Measurements from ENCODE around the gene GIMAP2. TPM values are rescaled to one million over a fixed set of nuclear protein-coding genes. Genes with fewer than 3 reads are reported as not detected.
A peak's percentile ranks its signal among the peaks of the same experiment; 100 is the strongest.
"Not testable (repeated sequence)": the region's sequence is repeated elsewhere in the genome, so short reads cannot be mapped to it uniquely, and the experiment has no call there.

The GIMAP2 gene
- total RNA-seq, result 10 to 100 TPM; 19.7 to 22.7 (median 19.8) TPM

GRCh38 chr7:150685219-150686029 is at the start of gene GIMAP2:
TSS of gene GIMAP2 (plus strand) at chr7:150685706. CDS start at chr7:150687060, 1,354 bp downstream.
- Mint-ChIP-seq H3K4me3 (peak within 1 kb of the TSS; percentile 91), H3K27me3 (ENCODE audit: low read depth) (no peaks in the 10 kb centered on the region), H3K9me3 (peaks cover 30% of the 10 kb centered on the region), H3K36me3 (ENCODE audit: insufficient read depth) (peaks cover 42% of the 10 kb centered on the region), H3K4me1 (ENCODE audit: low read depth) (peaks cover 79% of the 10 kb centered on the region)
- ATAC-seq (peak; percentile 79 to 85), DNase-seq (no peak)

- no peak for DNase-seq
- H3K4me1 Mint-ChIP-seq (ENCODE audit: low read depth), result peaks cover 47% of the 10 kb centered on the region
- H3K27me3 Mint-ChIP-seq (ENCODE audit: low read depth), result no peaks in the 10 kb centered on the region
- H3K4me3 Mint-ChIP-seq, result no peak overlapping the region
- no peak for ATAC-seq
- peaks cover 27% of the 10 kb centered on the region for H3K36me3 Mint-ChIP-seq (ENCODE audit: insufficient read depth)
- peaks cover 38% of the 10 kb centered on the region for H3K9me3 Mint-ChIP-seq
Measured at GRCh38 chr7:150641854-150642253, 43.7 kb upstream of the GIMAP2 start.

GRCh38 chr7:150642926-150643325 is 42.6 kb upstream of the GIMAP2 start:
- Mint-ChIP-seq H3K36me3 (ENCODE audit: insufficient read depth) (peaks cover 20% of the 10 kb centered on the region), H3K27me3 (ENCODE audit: low read depth) (no peaks in the 10 kb centered on the region), H3K4me3 (no peak overlapping the region), H3K9me3 (peaks cover 31% of the 10 kb centered on the region), H3K4me1 (ENCODE audit: low read depth) (peaks cover 45% of the 10 kb centered on the region)
- DNase-seq (no peak), ATAC-seq (no peak)

GRCh38 chr7:150645259-150646020 is 40.1 kb upstream of the GIMAP2 start:
- H3K36me3 Mint-ChIP-seq (ENCODE audit: insufficient read depth), result peaks cover 9% of the 10 kb centered on the region

GRCh38 chr7:150648353-150649079 is 37.0 kb upstream of the GIMAP2 start:
- Mint-ChIP-seq H3K27me3 (ENCODE audit: low read depth) (no peaks in the 10 kb centered on the region), H3K36me3 (ENCODE audit: insufficient read depth) (peaks cover 8% of the 10 kb centered on the region), H3K4me3 (no peak overlapping the region), H3K9me3 (peaks cover 31% of the 10 kb centered on the region), H3K4me1 (ENCODE audit: low read depth) (peaks cover 51% of the 10 kb centered on the region)
- ATAC-seq (no peak), DNase-seq (no peak)

More at GRCh38 chr7:150645259-150646020, 40.1 kb upstream of the GIMAP2 start:
- Mint-ChIP-seq H3K27me3 (ENCODE audit: low read depth) (no peaks in the 10 kb centered on the region), H3K9me3 (peaks cover 21% of the 10 kb centered on the region), H3K4me3 (no peak overlapping the region), H3K4me1 (ENCODE audit: low read depth) (peaks cover 60% of the 10 kb centered on the region)
- ATAC-seq (no peak), DNase-seq (no peak)

- H3K4me1 Mint-ChIP-seq (ENCODE audit: low read depth), result peaks cover 52% of the 10 kb centered on the region
- peaks cover 29% of the 10 kb centered on the region for H3K9me3 Mint-ChIP-seq
- H3K36me3 Mint-ChIP-seq (ENCODE audit: insufficient read depth), result peaks cover 10% of the 10 kb centered on the region
- no peak for ATAC-seq
- H3K27me3 Mint-ChIP-seq (ENCODE audit: low read depth), result no peaks in the 10 kb centered on the region
- no peak overlapping the region for H3K4me3 Mint-ChIP-seq
- DNase-seq, result no peak
Measured at GRCh38 chr7:150649080-150649385, 36.5 kb upstream of the GIMAP2 start.

GRCh38 chr7:150654692-150655091 is 30.8 kb upstream of the GIMAP2 start:
- Mint-ChIP-seq H3K36me3 (ENCODE audit: insufficient read depth) (peaks cover 5% of the 10 kb centered on the region), H3K4me1 (ENCODE audit: low read depth) (peaks cover 17% of the 10 kb centered on the region), H3K9me3 (peaks cover 23% of the 10 kb centered on the region), H3K27me3 (ENCODE audit: low read depth) (no peaks in the 10 kb centered on the region), H3K4me3 (no peak overlapping the region)
- DNase-seq (no peak), ATAC-seq (no peak)

GRCh38 chr7:150656047-150656446 is 29.5 kb upstream of the GIMAP2 start:
- ATAC-seq, result no peak
- peaks cover 20% of the 10 kb centered on the region for H3K4me1 Mint-ChIP-seq (ENCODE audit: low read depth)
- no peak overlapping the region for H3K4me3 Mint-ChIP-seq
- no peak for DNase-seq
- peaks cover 6% of the 10 kb centered on the region for H3K36me3 Mint-ChIP-seq (ENCODE audit: insufficient read depth)
- H3K9me3 Mint-ChIP-seq, result peaks cover 17% of the 10 kb centered on the region
- H3K27me3 Mint-ChIP-seq (ENCODE audit: low read depth), result no peaks in the 10 kb centered on the region

GRCh38 chr7:150657526-150657925 is 28.0 kb upstream of the GIMAP2 start:
- H3K9me3 Mint-ChIP-seq, result peaks cover 9% of the 10 kb centered on the region
- H3K36me3 Mint-ChIP-seq (ENCODE audit: insufficient read depth), result peaks cover 6% of the 10 kb centered on the region
- H3K4me1 Mint-ChIP-seq (ENCODE audit: low read depth), result peaks cover 30% of the 10 kb centered on the region
- H3K27me3 Mint-ChIP-seq (ENCODE audit: low read depth), result no peaks in the 10 kb centered on the region
- DNase-seq, result no peak
- no peak for ATAC-seq
- no peak overlapping the region for H3K4me3 Mint-ChIP-seq

- Mint-ChIP-seq H3K4me3 (no peak overlapping the region), H3K9me3 (peaks cover 6% of the 10 kb centered on the region), H3K36me3 (ENCODE audit: insufficient read depth) (peaks cover 4% of the 10 kb centered on the region), H3K4me1 (ENCODE audit: low read depth) (peaks cover 50% of the 10 kb centered on the region), H3K27me3 (ENCODE audit: low read depth) (no peaks in the 10 kb centered on the region)
- ATAC-seq (no peak), DNase-seq (no peak)
Measured at GRCh38 chr7:150660939-150661613, 24.4 kb upstream of the GIMAP2 start.

GRCh38 chr7:150662821-150663220 is 22.7 kb upstream of the GIMAP2 start:
- not testable (repeated sequence) for H3K27me3 Mint-ChIP-seq (ENCODE audit: low read depth); ATAC-seq; H3K9me3 Mint-ChIP-seq; H3K36me3 Mint-ChIP-seq (ENCODE audit: insufficient read depth); DNase-seq
- Mint-ChIP-seq H3K4me3 (peak overlapping the region; percentile 3), H3K4me1 (ENCODE audit: low read depth) (peaks cover 67% of the 10 kb centered on the region)

GRCh38 chr7:150663802-150664494 is 21.6 kb upstream of the GIMAP2 start:
- Mint-ChIP-seq H3K9me3 (peaks cover 3% of the 10 kb centered on the region), H3K27me3 (ENCODE audit: low read depth) (no peaks in the 10 kb centered on the region), H3K36me3 (ENCODE audit: insufficient read depth) (peaks cover 2% of the 10 kb centered on the region), H3K4me3 (peak overlapping the region; percentile 33), H3K4me1 (ENCODE audit: low read depth) (peaks cover 79% of the 10 kb centered on the region)
- ATAC-seq, result no peak
- no peak for DNase-seq

GRCh38 chr7:150665089-150665748 is 20.3 kb upstream of the GIMAP2 start:
- Mint-ChIP-seq H3K4me1 (ENCODE audit: low read depth) (peaks cover 88% of the 10 kb centered on the region), H3K9me3 (peaks cover 4% of the 10 kb centered on the region), H3K36me3 (ENCODE audit: insufficient read depth) (no peaks in the 10 kb centered on the region), H3K4me3 (peak overlapping the region; percentile 23), H3K27me3 (ENCODE audit: low read depth) (no peaks in the 10 kb centered on the region)
- peak; percentile 62 to 63 for ATAC-seq
- peak; percentile 50 for DNase-seq
